Tongue (tissue), 2 donors: ENCODE data around the gene IFI27L2. TPM values are rescaled to one million over a fixed set of nuclear protein-coding genes. Genes with fewer than 3 reads are reported as not detected.
"Not testable (repeated sequence)": the region's sequence is repeated elsewhere in the genome, so short reads cannot be mapped to it uniquely, and the experiment has no call there.

ENCODE experiments used
- DNase-seq: peaks from one replicate; pipeline ENCODE4 v3.0.0-alpha.2; 2015
- total RNA-seq: library from RNA; depleted of rRNA; stranded (reverse); fragments of >200 nt; gene quantifications from one replicate; pipeline ENCODE4 v1.2.3, GENCODE V29; 2014

Gene IFI27L2
- total RNA-seq, result 8.8 TPM

- DNase-seq, result peak; percentile 87
Measured at GRCh38 chr14:94129111-94129757, at the start of gene IFI27L2. Gene IFI27L2, minus strand, starts transcription at chr14:94129604. Its CDS starts 40 bp downstream, at chr14:94129564.

- DNase-seq, result no peak
Measured at GRCh38 chr14:94177806-94178205, 48.4 kb upstream of the IFI27L2 start.

- DNase-seq, result no peak
Measured at GRCh38 chr14:94176808-94177207, 47.4 kb upstream of the IFI27L2 start.

GRCh38 chr14:94175747-94176146 is 46.3 kb upstream of the IFI27L2 start:
- no peak for DNase-seq

GRCh38 chr14:94175011-94175745 is 45.8 kb upstream of the IFI27L2 start:
- peak; percentile 50 for DNase-seq

GRCh38 chr14:94174604-94175010 is 45.2 kb upstream of the IFI27L2 start:
- no peak for DNase-seq

- DNase-seq, result peak; percentile 95
Measured at GRCh38 chr14:94173885-94174603, 44.6 kb upstream of the IFI27L2 start, which contains the start of gene PPP4R4. Gene PPP4R4, plus strand, starts transcription at chr14:94174322. Its CDS starts 144 bp downstream, at chr14:94174466.

GRCh38 chr14:94173471-94173884 is 44.1 kb upstream of the IFI27L2 start:
- no peak for DNase-seq

GRCh38 chr14:94172545-94172944 is 43.1 kb upstream of the IFI27L2 start:
- peak; percentile 4 for DNase-seq

- DNase-seq, result no peak
Measured at GRCh38 chr14:94171208-94171607, 41.8 kb upstream of the IFI27L2 start.

GRCh38 chr14:94170136-94170535 is 40.7 kb upstream of the IFI27L2 start:
- DNase-seq, result no peak

GRCh38 chr14:94165744-94166143 is 36.3 kb upstream of the IFI27L2 start:
- DNase-seq, result no peak

- DNase-seq, result peak; percentile 63
Measured at GRCh38 chr14:94164685-94165431, 35.5 kb upstream of the IFI27L2 start.

GRCh38 chr14:94163796-94164195 is 34.4 kb upstream of the IFI27L2 start:
- DNase-seq, result peak; percentile 13

GRCh38 chr14:94162466-94162865 is 33.1 kb upstream of the IFI27L2 start:
- DNase-seq, result no peak

- no peak for DNase-seq
Measured at GRCh38 chr14:94161981-94162380, 32.6 kb upstream of the IFI27L2 start.

- no peak for DNase-seq
Measured at GRCh38 chr14:94161058-94161457, 31.7 kb upstream of the IFI27L2 start.

GRCh38 chr14:94158239-94158883 is 29.0 kb upstream of the IFI27L2 start:
- no peak for DNase-seq

- DNase-seq, result no peak
Measured at GRCh38 chr14:94157197-94157596, 27.8 kb upstream of the IFI27L2 start.

- DNase-seq, result not testable (repeated sequence)
Measured at GRCh38 chr14:94156143-94156542, 26.7 kb upstream of the IFI27L2 start.

- DNase-seq, result no peak
Measured at GRCh38 chr14:94153750-94154342, 24.4 kb upstream of the IFI27L2 start.
